ENCODE data around the gene MBD3L3. TPM values are rescaled to one million over a fixed set of nuclear protein-coding genes. Genes with fewer than 3 reads are reported as not detected.

MBD3L3 gene
- total RNA-seq, 1 donor from 2014 or later = not detected

DNA sequence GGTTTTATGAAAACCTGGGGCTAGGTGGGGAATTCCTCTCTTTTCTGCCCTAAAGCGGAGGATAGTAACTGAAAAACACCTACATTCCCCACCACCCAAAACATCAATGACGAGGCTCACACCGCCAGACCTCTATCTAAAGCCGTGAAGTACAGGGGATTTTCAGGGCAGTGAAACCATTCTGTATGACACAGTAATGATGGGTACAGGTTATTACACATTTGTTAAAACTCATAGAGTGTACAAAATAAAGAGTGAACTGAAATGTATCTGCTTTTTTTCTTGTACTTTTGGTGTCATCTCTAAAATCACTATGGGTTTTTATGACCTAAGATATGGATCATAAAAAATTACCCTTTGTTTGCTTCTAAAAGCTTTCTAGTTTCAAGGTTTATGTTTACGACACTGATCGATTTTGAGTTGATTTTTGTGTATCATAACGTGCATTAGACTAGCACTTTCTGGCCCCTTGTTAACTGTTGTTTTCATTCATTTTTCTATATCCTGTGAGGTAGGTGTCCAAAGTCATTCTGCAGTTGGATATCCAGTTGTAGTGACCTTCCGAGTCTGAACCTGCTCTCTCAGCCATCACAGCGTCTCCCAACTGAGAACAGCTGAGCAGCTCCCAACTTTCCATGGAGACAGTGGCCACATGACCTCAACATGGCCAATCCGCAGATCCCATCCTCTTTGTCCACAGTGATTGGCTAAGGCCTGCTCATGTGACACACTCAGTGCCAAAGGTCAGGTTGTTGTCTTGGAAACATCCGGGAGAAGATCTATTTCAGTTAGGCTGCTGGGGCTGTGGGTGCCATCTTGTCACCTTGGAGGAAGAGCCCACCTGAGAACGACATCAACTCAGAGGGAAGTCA is 47.5 kb downstream of the MBD3L3 start:
- H3K36me3 ChIP-seq (ENCODE audit: control insufficient read depth, insufficient read depth, low read length) = no peaks in the 10 kb centered on the region
- no peak overlapping the region for H3K4me3 ChIP-seq (ENCODE audit: low read depth, low read length)
- FAIRE-seq = no peak

DNA sequence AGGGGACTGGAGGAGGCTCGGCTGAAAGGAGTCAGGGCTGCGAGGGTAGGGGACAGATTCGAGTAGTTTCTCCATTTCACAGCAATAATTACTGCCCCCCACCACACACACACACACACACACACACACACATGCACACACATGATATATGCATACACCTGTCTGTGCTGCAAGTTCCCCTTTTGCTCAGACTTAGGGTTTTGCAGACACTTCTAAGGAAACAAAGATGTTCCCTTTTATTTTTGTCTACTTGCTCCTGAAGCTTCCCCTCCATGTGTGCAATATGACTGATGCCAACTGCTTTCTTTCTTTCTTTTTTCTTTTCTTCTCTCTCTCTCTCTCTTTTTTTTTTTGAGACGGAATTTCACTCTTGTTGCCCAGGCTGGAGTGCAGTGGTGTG is 50.6 kb downstream of the MBD3L3 start:
- DNase-seq (ENCODE audit: low read depth) (no peak), FAIRE-seq (no peak)
- TF ChIP-seq, protein P1, sequence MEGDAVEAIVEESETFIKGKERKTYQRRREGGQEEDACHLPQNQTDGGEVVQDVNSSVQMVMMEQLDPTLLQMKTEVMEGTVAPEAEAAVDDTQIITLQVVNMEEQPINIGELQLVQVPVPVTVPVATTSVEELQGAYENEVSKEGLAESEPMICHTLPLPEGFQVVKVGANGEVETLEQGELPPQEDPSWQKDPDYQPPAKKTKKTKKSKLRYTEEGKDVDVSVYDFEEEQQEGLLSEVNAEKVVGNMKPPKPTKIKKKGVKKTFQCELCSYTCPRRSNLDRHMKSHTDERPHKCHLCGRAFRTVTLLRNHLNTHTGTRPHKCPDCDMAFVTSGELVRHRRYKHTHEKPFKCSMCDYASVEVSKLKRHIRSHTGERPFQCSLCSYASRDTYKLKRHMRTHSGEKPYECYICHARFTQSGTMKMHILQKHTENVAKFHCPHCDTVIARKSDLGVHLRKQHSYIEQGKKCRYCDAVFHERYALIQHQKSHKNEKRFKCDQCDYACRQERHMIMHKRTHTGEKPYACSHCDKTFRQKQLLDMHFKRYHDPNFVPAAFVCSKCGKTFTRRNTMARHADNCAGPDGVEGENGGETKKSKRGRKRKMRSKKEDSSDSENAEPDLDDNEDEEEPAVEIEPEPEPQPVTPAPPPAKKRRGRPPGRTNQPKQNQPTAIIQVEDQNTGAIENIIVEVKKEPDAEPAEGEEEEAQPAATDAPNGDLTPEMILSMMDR (IDR thresholded peaks at IDR 0.05; ENCODE audit: insufficient read depth, low read length, severe bottlenecking) = no peak
- Histone ChIP-seq H3K4me3 (ENCODE audit: low read depth, low read length) (no peak overlapping the region), H3K36me3 (ENCODE audit: control insufficient read depth, insufficient read depth, low read length) (no peaks in the 10 kb centered on the region), H3K27me3 (ENCODE audit: control insufficient read depth, insufficient read depth, low read length) (no peaks in the 10 kb centered on the region)

More for the DNA sequence above, 47.5 kb downstream of the MBD3L3 start:
- H3K27me3 ChIP-seq (ENCODE audit: control insufficient read depth, insufficient read depth, low read length) = no peaks in the 10 kb centered on the region
- no peak for DNase-seq (ENCODE audit: low read depth)
- TF ChIP-seq, protein P1 (IDR thresholded peaks at IDR 0.05; ENCODE audit: insufficient read depth, low read length, severe bottlenecking) = no peak

Other genes starting within 250 kb of the MBD3L3 start
- gene ADGRE1, start 171.1 kb downstream of the MBD3L3 start, total RNA-seq = not detected in 2 replicates
- not detected in 2 replicates for gene MBD3L2B, start 37.2 kb downstream of the MBD3L3 start, total RNA-seq
- not detected in 2 replicates for gene MBD3L5, start 28.1 kb downstream of the MBD3L3 start, total RNA-seq
- gene MBD3L4, start 18.5 kb downstream of the MBD3L3 start, total RNA-seq = not detected in 2 replicates
- not detected in 2 replicates for gene MBD3L2, start 9.4 kb downstream of the MBD3L3 start, total RNA-seq
- gene ZNF557, start 11.0 kb upstream of the MBD3L3 start, total RNA-seq = 11.6 and 14.0 TPM in 2 replicates
- 6.1 and 15.5 TPM in 2 replicates for gene INSR, start 235.7 kb upstream of the MBD3L3 start, total RNA-seq